ENCODE results near the gene CCDC50. TPM values are rescaled to one million over a fixed set of nuclear protein-coding genes. Genes with fewer than 3 reads are reported as not detected.

Gene CCDC50
- total RNA-seq, 2 experiments from 2014 or later = 31.4 to 43.9 TPM

DNA sequence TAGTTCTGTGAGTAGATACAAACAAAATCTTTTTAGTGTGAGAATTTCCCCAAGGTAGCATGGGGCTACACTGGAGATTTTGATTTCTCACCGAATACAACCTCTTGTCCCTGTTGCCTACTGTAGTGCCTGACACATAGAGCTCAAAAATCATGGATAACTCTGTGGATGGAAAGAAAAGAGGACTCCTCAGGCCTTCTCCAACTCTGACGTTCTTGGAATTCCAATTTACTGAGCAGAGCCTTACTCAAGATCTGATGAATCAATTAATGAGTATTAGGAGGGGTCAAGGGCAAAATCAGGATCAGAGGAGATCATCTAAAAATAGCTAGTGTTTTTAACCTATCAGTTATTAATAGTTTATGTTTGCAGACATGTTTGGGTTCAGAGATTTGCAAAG is 85.1 kb downstream of the CCDC50 start:
- Histone ChIP-seq H3K9me2 (ENCODE audit: insufficient read depth, low read length) (no peaks in the 10 kb centered on the region), H3K4me1 (ENCODE audit: insufficient read depth, low read length, poor library complexity, severe bottlenecking) (no peaks in the 10 kb centered on the region), H3K36me3 (ENCODE audit: insufficient read depth, low read length) (no peaks in the 10 kb centered on the region), H3K27ac (ENCODE audit: low read depth, low read length, poor library complexity, severe bottlenecking) (no peak overlapping the region), H3K4me2 (ENCODE audit: low read length) (no peak overlapping the region), H3K9me3 (ENCODE audit: low read length) (peaks cover 14% of the 10 kb centered on the region; the same call in 1 of the 2 replicates), H3K4me3 (ENCODE audit: low read depth, low read length, poor library complexity, severe bottlenecking) (no peak overlapping the region), H2AFZ (ENCODE audit: low read length) (no peak overlapping the region), H4K20me1 (ENCODE audit: insufficient read depth, low read length) (no peaks in the 10 kb centered on the region), H3K79me2 (ENCODE audit: insufficient read depth, low read depth, low read length) (no peaks in the 10 kb centered on the region)
- no TSS peak for BruUV-seq (replicated peaks)
- CTCF ChIA-PET (ENCODE audit: unreplicated experiment) = interaction anchor here (0.6 to 1.0 kb wide), 2 partner anchors 750 to 1030 kb away, joined by 3 to 5 read pairs; no protein-coding TSS in a partner anchor
- DNase-seq (ENCODE audit: low spot score) = no peak
- no peak for TF ChIP-seq EZH2phosphoT487 (IDR thresholded peaks at IDR 0.05; ENCODE audit: borderline replicate concordance, low read depth, low read length)
- TF ChIP-seq, protein P1, sequence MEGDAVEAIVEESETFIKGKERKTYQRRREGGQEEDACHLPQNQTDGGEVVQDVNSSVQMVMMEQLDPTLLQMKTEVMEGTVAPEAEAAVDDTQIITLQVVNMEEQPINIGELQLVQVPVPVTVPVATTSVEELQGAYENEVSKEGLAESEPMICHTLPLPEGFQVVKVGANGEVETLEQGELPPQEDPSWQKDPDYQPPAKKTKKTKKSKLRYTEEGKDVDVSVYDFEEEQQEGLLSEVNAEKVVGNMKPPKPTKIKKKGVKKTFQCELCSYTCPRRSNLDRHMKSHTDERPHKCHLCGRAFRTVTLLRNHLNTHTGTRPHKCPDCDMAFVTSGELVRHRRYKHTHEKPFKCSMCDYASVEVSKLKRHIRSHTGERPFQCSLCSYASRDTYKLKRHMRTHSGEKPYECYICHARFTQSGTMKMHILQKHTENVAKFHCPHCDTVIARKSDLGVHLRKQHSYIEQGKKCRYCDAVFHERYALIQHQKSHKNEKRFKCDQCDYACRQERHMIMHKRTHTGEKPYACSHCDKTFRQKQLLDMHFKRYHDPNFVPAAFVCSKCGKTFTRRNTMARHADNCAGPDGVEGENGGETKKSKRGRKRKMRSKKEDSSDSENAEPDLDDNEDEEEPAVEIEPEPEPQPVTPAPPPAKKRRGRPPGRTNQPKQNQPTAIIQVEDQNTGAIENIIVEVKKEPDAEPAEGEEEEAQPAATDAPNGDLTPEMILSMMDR (conservative IDR thresholded peaks at IDR 0.05; ENCODE audit: low read length) = no peak
- POLR2A ChIA-PET = interaction anchor here (0.6 kb wide), 1 partner anchor 35 kb away, joined by 4 read pairs; no protein-coding TSS in a partner anchor
- intact Hi-C loops (cut with micrococcal nuclease; ENCODE audit: unreplicated experiment) = no loop called here

DNA sequence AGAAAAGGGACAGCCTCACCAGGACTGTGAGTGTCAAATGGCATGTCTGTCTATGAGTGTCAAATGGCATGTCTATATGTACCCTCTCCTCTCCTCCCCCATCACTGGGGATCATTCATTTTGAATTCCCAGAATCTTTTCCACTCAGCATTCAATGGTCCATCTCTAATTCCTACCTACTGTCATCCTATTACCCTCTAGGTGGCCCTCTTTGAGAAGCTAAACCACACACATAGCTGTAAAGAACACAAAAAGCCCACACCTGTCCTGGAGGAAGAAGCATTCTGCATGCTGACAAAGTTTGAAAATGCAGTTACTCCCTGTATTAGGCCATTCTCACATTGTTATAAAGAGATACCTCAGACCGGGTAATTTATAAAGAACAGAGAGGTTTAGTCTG is 85.5 kb downstream of the CCDC50 start:
- DNase-seq (ENCODE audit: low spot score) = no peak
- no peaks in the 10 kb centered on the region for H3K4me1 ChIP-seq (ENCODE audit: insufficient read depth, low read length, poor library complexity, severe bottlenecking)
- H3K36me3 ChIP-seq (ENCODE audit: insufficient read depth, low read length) = no peaks in the 10 kb centered on the region
- TF ChIP-seq, protein P1 (conservative IDR thresholded peaks at IDR 0.05; ENCODE audit: low read length) = no peak
- no peak for TF ChIP-seq EZH2phosphoT487 (IDR thresholded peaks at IDR 0.05; ENCODE audit: borderline replicate concordance, low read depth, low read length)
- intact Hi-C loops (cut with micrococcal nuclease; ENCODE audit: unreplicated experiment) = no loop called here
- no peak overlapping the region for H2AFZ ChIP-seq (ENCODE audit: low read length)
- H4K20me1 ChIP-seq (ENCODE audit: insufficient read depth, low read length) = no peaks in the 10 kb centered on the region
- no peaks in the 10 kb centered on the region for H3K9me2 ChIP-seq (ENCODE audit: insufficient read depth, low read length)
- CTCF ChIA-PET (ENCODE audit: unreplicated experiment) = interaction anchor here (1.0 kb wide), 1 partner anchor 1030 kb away, joined by 5 read pairs; no protein-coding TSS in a partner anchor
- H3K79me2 ChIP-seq (ENCODE audit: insufficient read depth, low read depth, low read length) = no peaks in the 10 kb centered on the region
- no peak overlapping the region for H3K4me2 ChIP-seq (ENCODE audit: low read length)
- no TSS peak for BruUV-seq (replicated peaks)
- no peak overlapping the region for H3K4me3 ChIP-seq (ENCODE audit: low read depth, low read length, poor library complexity, severe bottlenecking)
- no peak overlapping the region for H3K27ac ChIP-seq (ENCODE audit: low read depth, low read length, poor library complexity, severe bottlenecking)
- POLR2A ChIA-PET = no interaction called here
- peaks cover 14% of the 10 kb centered on the region; the same call in 1 of the 2 replicates for H3K9me3 ChIP-seq (ENCODE audit: low read length)

DNA sequence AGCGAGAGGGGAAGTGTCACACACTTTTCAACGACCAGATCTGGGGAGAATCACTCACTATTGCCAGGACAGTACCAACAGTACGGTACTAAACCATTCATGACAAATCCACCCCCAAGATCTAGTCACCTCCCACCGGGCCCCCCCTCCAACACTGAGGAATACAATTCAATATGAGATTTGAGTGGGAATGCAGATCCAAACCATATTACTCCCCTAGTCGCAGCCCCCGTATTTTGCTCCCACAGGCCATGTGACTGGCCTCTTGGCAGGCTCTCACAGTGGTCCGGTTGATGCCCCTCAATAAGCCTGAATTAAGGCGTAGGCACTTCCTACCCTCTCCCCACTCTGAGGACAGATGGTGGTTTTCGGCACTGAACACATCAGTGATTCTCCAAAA is 86.4 kb downstream of the CCDC50 start:
- Histone ChIP-seq H3K27ac (ENCODE audit: low read depth, low read length, poor library complexity, severe bottlenecking) (no peak overlapping the region), H3K9me2 (ENCODE audit: insufficient read depth, low read length) (no peaks in the 10 kb centered on the region), H2AFZ (ENCODE audit: low read length) (peak overlapping the region; percentile 13; the same call in 1 of the 2 replicates), H3K4me3 (ENCODE audit: low read depth, low read length, poor library complexity, severe bottlenecking) (no peak overlapping the region), H3K36me3 (ENCODE audit: insufficient read depth, low read length) (no peaks in the 10 kb centered on the region), H3K79me2 (ENCODE audit: insufficient read depth, low read depth, low read length) (no peaks in the 10 kb centered on the region), H3K4me2 (ENCODE audit: low read length) (no peak overlapping the region), H3K4me1 (ENCODE audit: insufficient read depth, low read length, poor library complexity, severe bottlenecking) (no peaks in the 10 kb centered on the region), H3K9me3 (ENCODE audit: low read length) (peaks cover 5% of the 10 kb centered on the region; the same call in 1 of the 2 replicates), H4K20me1 (ENCODE audit: insufficient read depth, low read length) (no peaks in the 10 kb centered on the region)
- DNase-seq (ENCODE audit: low spot score) = no peak
- ChIA-PET CTCF (ENCODE audit: unreplicated experiment) (interaction anchor here (0.6 kb wide), 1 partner anchor 1007 kb away, joined by 3 read pairs; no protein-coding TSS in a partner anchor), POLR2A (interaction anchor here (0.7 kb wide), 1 partner anchor 53 kb away, joined by 4 read pairs; no protein-coding TSS in a partner anchor)
- intact Hi-C loops (cut with micrococcal nuclease; ENCODE audit: unreplicated experiment) = no loop called here
- no TSS peak for BruUV-seq (replicated peaks)
- TF ChIP-seq, protein P1 (conservative IDR thresholded peaks at IDR 0.05; ENCODE audit: low read length) = no peak
- no peak for TF ChIP-seq EZH2phosphoT487 (IDR thresholded peaks at IDR 0.05; ENCODE audit: borderline replicate concordance, low read depth, low read length)
